Endothelial cell of umbilical vein (primary cell): Measurements from ENCODE around the gene APLN. TPM values are rescaled to one million over a fixed set of nuclear protein-coding genes. Genes with fewer than 3 reads are reported as not detected.

Experiments
- BruUV-seq: library from RNA; stranded (reverse); fragments of 400-500 nt; replicated peaks from 2 replicates; lab custom pipeline; 2021; lab: Mats Ljungman, UMichigan
- CTCF ChIA-PET: fragments of 300-600, 350-600 bp; sonication (Branson Sonifier 250); formaldehyde crosslinking; loops from one replicate; lab custom pipeline; 2021; ENCODE audit warnings: antibody characterized with exemption, inconsistent platforms; lab: Charles Lee
- POLR2A ChIA-PET: fragments of 300-600, 350-600 bp; sonication (Branson Sonifier 250); formaldehyde crosslinking; loops from one replicate; lab custom pipeline; 2021; ENCODE audit warnings: antibody characterized with exemption, inconsistent platforms; lab: Charles Lee
- DNase-seq: peaks from one replicate; pipeline ENCODE4 v3.0.0-alpha.2; 2011; ENCODE audit warnings: low read depth, low spot score
- FAIRE-seq: peaks from 2 replicates; lab custom pipeline; 2011; peaks lifted over from hg19 to GRCh38; lab: Jason Lieb, UNC
- H2AFZ ChIP-seq: 2 replicates; pipeline ENCODE4 v1.6.0; 2012; ENCODE audit warnings: low read depth, low read length, control low read depth, inconsistent platforms
- H3K27ac ChIP-seq: 2 replicates; pipeline ENCODE4 v1.5.1; 2011; ENCODE audit warnings: low read depth, mild to moderate bottlenecking, control low read depth, low read length, moderate library complexity; ENCODE audit not compliant: insufficient read depth
- H3K27me3 ChIP-seq, 2 experiments: 2 replicates each; pipeline versions ENCODE4 v1.6.0 to v1.6.1; 2011; ENCODE audit warnings: low read length in 2 of 2, mixed read lengths in 1 of 2; ENCODE audit not compliant: control insufficient read depth in 2 of 2, insufficient read depth in 2 of 2
- H3K36me3 ChIP-seq, 2 experiments: 2 replicates in 1 of 2; 3 replicates in 1 of 2; pipeline ENCODE4 v1.5.1; 2011; ENCODE audit warnings: low read length in 2 of 2, mild to moderate bottlenecking in 1 of 2, moderate library complexity in 1 of 2; ENCODE audit not compliant: control insufficient read depth in 2 of 2, insufficient read depth in 2 of 2; ENCODE audit errors: extremely low read depth in 1 of 2
- H3K4me1 ChIP-seq: 3 replicates; pipeline ENCODE4 v1.5.1; 2011; ENCODE audit warnings: mild to moderate bottlenecking, low read length; ENCODE audit not compliant: control insufficient read depth, insufficient read depth; ENCODE audit errors: extremely low read depth
- H3K4me2 ChIP-seq: 2 replicates; pipeline ENCODE4 v1.6.1; 2011; ENCODE audit warnings: low read length, control low read depth, mixed read lengths; ENCODE audit not compliant: insufficient read depth
- H3K4me3 ChIP-seq, 3 experiments: fragments of 200-600 bp in 1 of 3; sonication (generic), shearing (Covaris generic) in 1 of 3; replicated peaks in 1 of 3; 2 replicates each; pipeline ENCODE4 v1.5.1; 2011 to 2016; ENCODE audit warnings: control low read depth in 3 of 3, low read length in 3 of 3, mild to moderate bottlenecking in 2 of 3, inconsistent platforms in 1 of 3, low read depth in 1 of 3, moderate library complexity in 1 of 3; ENCODE audit not compliant: insufficient read depth in 1 of 3
- H3K79me2 ChIP-seq: 2 replicates; pipeline ENCODE4 v1.6.0; 2012; ENCODE audit warnings: low read length, inconsistent platforms; ENCODE audit not compliant: control insufficient read depth, insufficient read depth
- H3K9ac ChIP-seq: replicated peaks from 2 replicates; pipeline ENCODE3; 2011; ENCODE audit warnings: low read length, control low read depth; ENCODE audit not compliant: insufficient read depth; ENCODE audit errors: extremely low read depth
- H3K9me1 ChIP-seq: replicated peaks from 3 replicates; pipeline ENCODE4 v1.6.0; 2011; ENCODE audit warnings: mild to moderate bottlenecking, low read length; ENCODE audit not compliant: control insufficient read depth, insufficient read depth; ENCODE audit errors: extremely low read depth
- H3K9me3 ChIP-seq: replicated peaks from 2 replicates; pipeline ENCODE4 v1.5.1; 2012; ENCODE audit warnings: low read length, inconsistent platforms; ENCODE audit not compliant: control insufficient read depth, insufficient read depth
- H4K20me1 ChIP-seq: replicated peaks from 2 replicates; pipeline ENCODE3; 2011; ENCODE audit warnings: mild to moderate bottlenecking, low read length; ENCODE audit not compliant: control insufficient read depth, insufficient read depth; ENCODE audit errors: extremely low read depth
- CTCF ChIP-seq, 2 donors: IDR thresholded peaks; 1 replicate in 1 of 2; 2 replicates in 1 of 2; pipeline ENCODE4 v1.5.1; 2011; ENCODE audit warnings: low read length in 2 of 2, mild to moderate bottlenecking in 2 of 2, moderate library complexity in 2 of 2, control low read depth in 1 of 2, inconsistent platforms in 1 of 2, low read depth in 1 of 2; ENCODE audit not compliant: insufficient read depth in 1 of 2; ENCODE audit errors: extremely low read depth in 1 of 2
- EZH2 ChIP-seq: IDR thresholded peaks from 2 replicates; pipeline ENCODE4 v1.6.1; 2012; ENCODE audit warnings: borderline replicate concordance, low read depth, mild to moderate bottlenecking, moderate library complexity, low read length, inconsistent platforms; ENCODE audit not compliant: severe bottlenecking
- FOS ChIP-seq: IDR thresholded peaks from 2 replicates; pipeline ENCODE4 v1.6.1; 2011; ENCODE audit warnings: mild to moderate bottlenecking, low read length, moderate library complexity, borderline replicate concordance; ENCODE audit not compliant: insufficient read depth
- GATA2 ChIP-seq: IDR thresholded peaks from 2 replicates; pipeline ENCODE4 v1.7.0; 2011; ENCODE audit warnings: low read depth, mild to moderate bottlenecking, moderate library complexity, mixed read lengths, low read length; ENCODE audit not compliant: insufficient read length, insufficient read depth
- JUN ChIP-seq: IDR thresholded peaks from 2 replicates; pipeline ENCODE4 v1.6.1; 2011; ENCODE audit warnings: borderline replicate concordance, low read depth; ENCODE audit not compliant: insufficient read length, insufficient read depth
- MAX ChIP-seq: IDR thresholded peaks from 2 replicates; pipeline ENCODE4 v1.6.1; 2011; ENCODE audit not compliant: insufficient read depth, insufficient read length
- MYC ChIP-seq: IDR thresholded peaks from one replicate; pipeline ENCODE4 v1.6.1; 2011; ENCODE audit warnings: mild to moderate bottlenecking, low read depth, low read length
- POLR2A ChIP-seq: IDR thresholded peaks from 2 replicates; pipeline ENCODE4 v1.6.1; 2012; ENCODE audit warnings: low read depth, mild to moderate bottlenecking, control low read depth, low read length
- POLR2AphosphoS5 ChIP-seq: IDR thresholded peaks from 2 replicates; pipeline ENCODE4 v1.6.1; 2012; ENCODE audit warnings: low read depth, mild to moderate bottlenecking, control low read depth, low read length, moderate library complexity; ENCODE audit not compliant: insufficient read depth
- dilution Hi-C: fragments of 300-500 bp; cut with MboI; formaldehyde crosslinking; loops from one replicate; pipeline ENCODE4 v1.15.0; 2019; ENCODE audit warnings: low sequenced_read_pairs; ENCODE audit not compliant: extremely low pct_ligation_motif_present
- intact Hi-C: fragments of 100-400 bp; cut with micrococcal nuclease; formaldehyde crosslinking; loops from one replicate; pipeline ENCODE4 v1.10.0; 2022
- polyA plus RNA-seq, 4 experiments: library from polyadenylated mRNA; depleted of rRNA in 3 of 4; stranded (reverse) in 3 of 4; unstranded in 1 of 4; fragments of >200 nt; gene quantifications; 2 replicates each; pipeline versions ENCODE4 v1.2.1 to v1.2.3, GENCODE V29; 2011 to 2012; ENCODE audit warnings: missing spikeins in 1 of 4
- total RNA-seq: library from RNA; stranded (reverse); gene quantifications from 2 replicates; pipeline ENCODE4 v1.2.3, GENCODE V29; 2021

APLN gene
- total and polyA plus RNA-seq, 2 donors (not counting 3 experiments of a cell fraction or from before 2014, with no cell fraction given): 230 to 466 TPM

GRCh38 chrX:129667412-129667811, 12.7 kb upstream of the APLN start:
- Histone ChIP-seq H3K4me1 (peaks cover 56% of the 10 kb centered on the region), H3K4me3 (no peak overlapping the region), H3K9ac (no peak overlapping the region), H3K4me2 (no peak overlapping the region), H2AFZ (no peak overlapping the region), H3K9me1 (no peaks in the 10 kb centered on the region), H3K36me3 (no peaks in the 10 kb centered on the region), H3K27me3 (no peaks in the 10 kb centered on the region), H3K27ac (peak overlapping the region; percentile 88), H3K9me3 (no peaks in the 10 kb centered on the region), H3K79me2 (no peaks in the 10 kb centered on the region), H4K20me1 (no peaks in the 10 kb centered on the region)
- TF ChIP-seq POLR2AphosphoS5: no peak
- no peak for TF ChIP-seq CTCF (IDR thresholded peaks at IDR 0.05; ENCODE audit: extremely low read depth in 1 of 2, insufficient read depth in 1 of 2, low read depth in 1 of 2, low read length in 2 of 2)
- no peak for TF ChIP-seq MAX
- TF ChIP-seq GATA2: no peak
- no peak for TF ChIP-seq POLR2A
- TF ChIP-seq EZH2: no peak
- TF ChIP-seq MYC: no peak
- TF ChIP-seq JUN: no peak
- no peak for TF ChIP-seq FOS
- ChIA-PET POLR2A (no interaction called here), CTCF (interaction anchor here (1.6 kb wide), 1 partner anchor 64 kb away, joined by 3 read pairs; no protein-coding TSS in a partner anchor)
- BruUV-seq: no TSS peak
- dilution Hi-C loops (no loop called here), intact Hi-C loops (no loop called here)
- DNase-seq (no peak), FAIRE-seq (no peak)
